GM23338 (cell line): ENCODE data around the gene ENPP1. TPM values are rescaled to one million over a fixed set of nuclear protein-coding genes. Genes with fewer than 3 reads are reported as not detected.

Experiments used
- ATAC-seq: fragments of 200-7000 bp; cut with Tn5 transposase; 3 replicates; pipeline ENCODE4 v1.9.1; 2020
- DNase-seq: peaks from one replicate; pipeline ENCODE4 v3.0.0-alpha.2; 2015; ENCODE audit warnings: low spot score
- H2AFZ ChIP-seq: fragments of 200-600 bp; sonication (generic); 2 replicates; pipeline ENCODE4 v1.8.0; 2016; ENCODE audit warnings: antibody characterized with exemption, mild to moderate bottlenecking, moderate library complexity
- H3F3A ChIP-seq: fragments of 200-600 bp; sonication (generic); replicated peaks from 2 replicates; pipeline ENCODE4 v1.8.0; 2017; ENCODE audit warnings: antibody characterized with exemption, mixed run types, low read depth
- H3K27ac ChIP-seq: fragments of 200-600 bp; sonication (generic); 2 replicates; pipeline ENCODE4 v1.6.1; 2016; ENCODE audit warnings: low read depth
- H3K27me3 ChIP-seq: fragments of 200-600 bp; sonication (generic); 2 replicates; pipeline ENCODE4 v1.8.0; 2016; ENCODE audit warnings: mild to moderate bottlenecking, mixed run types, moderate library complexity; ENCODE audit not compliant: insufficient read depth
- H3K36me3 ChIP-seq: fragments of 200-600 bp; sonication (generic); 2 replicates; pipeline ENCODE4 v1.8.0; 2016; ENCODE audit warnings: mild to moderate bottlenecking; ENCODE audit not compliant: insufficient read depth
- H3K4me1 ChIP-seq: fragments of 200-600 bp; sonication (generic); 2 replicates; pipeline ENCODE4 v1.8.0; 2016; ENCODE audit warnings: mild to moderate bottlenecking, moderate library complexity; ENCODE audit not compliant: insufficient read depth
- H3K4me2 ChIP-seq: fragments of 200-600 bp; sonication (generic); 2 replicates; pipeline ENCODE4 v1.7.1; 2017; ENCODE audit warnings: mixed run types
- H3K4me3 ChIP-seq: fragments of 200-600 bp; sonication (generic); 2 replicates; pipeline ENCODE4 v1.6.1; 2016; ENCODE audit warnings: mixed run types
- H3K79me2 ChIP-seq: fragments of 200-600 bp; sonication (generic); replicated peaks from 2 replicates; pipeline ENCODE4 v1.8.0; 2017; ENCODE audit warnings: mild to moderate bottlenecking; ENCODE audit not compliant: insufficient read depth
- H3K9me2 ChIP-seq: fragments of 200-600 bp; sonication (generic); 2 replicates; pipeline ENCODE4 v1.8.0; 2017; ENCODE audit not compliant: insufficient read depth
- H4K20me1 ChIP-seq: fragments of 200-600 bp; sonication (generic); replicated peaks from 2 replicates; pipeline ENCODE4 v1.8.0; 2017; ENCODE audit warnings: mild to moderate bottlenecking; ENCODE audit not compliant: insufficient read depth
- H3K27ac Mint-ChIP-seq: 2 replicates; pipeline ENCODE4 v1.8.0; 2020; ENCODE audit warnings: inconsistent platforms, mild to moderate bottlenecking, moderate library complexity, mixed read lengths
- H3K27me3 Mint-ChIP-seq: 3 replicates; pipeline ENCODE4 v1.8.0; 2022; ENCODE audit warnings: low read depth, mild to moderate bottlenecking, moderate library complexity, mixed read lengths, inconsistent platforms; ENCODE audit not compliant: insufficient read depth, poor library complexity
- H3K36me3 Mint-ChIP-seq: 3 replicates; pipeline ENCODE4 v1.8.0; 2021; ENCODE audit warnings: low read depth, mild to moderate bottlenecking, inconsistent platforms, moderate library complexity, mixed read lengths
- H3K4me1 Mint-ChIP-seq: 3 replicates; pipeline ENCODE4 v1.8.0; 2020; ENCODE audit warnings: mild to moderate bottlenecking, inconsistent platforms, mixed read lengths
- H3K4me3 Mint-ChIP-seq: 3 replicates; pipeline ENCODE4 v1.8.0; 2021; ENCODE audit warnings: moderate library complexity, mild to moderate bottlenecking, inconsistent platforms, mixed read lengths
- H3K9me3 Mint-ChIP-seq: 3 replicates; pipeline ENCODE4 v1.8.0; 2020; ENCODE audit warnings: moderate library complexity, mild to moderate bottlenecking, inconsistent platforms, mixed read lengths
- EZH2 ChIP-seq: fragments of 200-600 bp; sonication (generic); IDR thresholded peaks from one replicate; pipeline ENCODE4 v1.8.0; 2017; ENCODE audit warnings: antibody characterized with exemption, mild to moderate bottlenecking, low read depth; ENCODE audit not compliant: unreplicated experiment
- JUNB ChIP-seq: IDR thresholded peaks from one replicate; pipeline ENCODE4 v1.6.1; 2016; ENCODE audit warnings: antibody characterized with exemption; ENCODE audit not compliant: unreplicated experiment
- NANOG ChIP-seq: IDR thresholded peaks from 2 replicates; pipeline ENCODE4 v1.6.1; 2016; ENCODE audit warnings: antibody characterized with exemption, borderline replicate concordance
- POLR2AphosphoS5 ChIP-seq: IDR thresholded peaks from 2 replicates; pipeline ENCODE4 v1.6.1; 2016; ENCODE audit warnings: antibody characterized with exemption, low read depth
- STAT1 ChIP-seq: IDR thresholded peaks from one replicate; pipeline ENCODE4 v1.6.1; 2016; ENCODE audit warnings: antibody characterized with exemption; ENCODE audit not compliant: unreplicated experiment
- ZNF462 ChIP-seq: fragments of 250-450 bp; sonication (Bioruptor Pico); IDR thresholded peaks from 2 replicates; pipeline ENCODE4 v1.5.0; 2020; ENCODE audit warnings: mild to moderate bottlenecking, moderate library complexity
- polyA plus RNA-seq: library from polyadenylated mRNA; unstranded; fragments of >200 nt; fragmentation: Nextera tagmentation; extraction: Ambion mirVana; gene quantifications from 2 replicates; pipeline ENCODE4 v1.2.1, GENCODE V29; 2016
- total RNA-seq: library from RNA; depleted of rRNA; stranded (reverse); fragments of >200 nt; shearing (Covaris generic); gene quantifications from 2 replicates; pipeline ENCODE4 v1.2.3, GENCODE V29; 2014
- TF ChIP-seq, protein P1 (sequence below): IDR thresholded peaks from 2 replicates; pipeline ENCODE4 v1.6.1; 2016; ENCODE audit warnings: antibody characterized with exemption
- TF ChIP-seq, protein P2 (sequence below), 2 experiments: fragments of 200-600 bp in 1 of 2; sonication (generic) in 1 of 2; conservative IDR thresholded peaks; 2 replicates each; pipeline versions ENCODE4 v1.5.1 to v1.6.1; 2016 to 2017; ENCODE audit warnings: antibody characterized with exemption in 2 of 2, low read depth in 2 of 2, mild to moderate bottlenecking in 2 of 2, moderate library complexity in 1 of 2

ENPP1 gene
- total and polyA plus RNA-seq, 2 experiments from 2014 or later, result 17.3 to 46.9 TPM

DNA sequence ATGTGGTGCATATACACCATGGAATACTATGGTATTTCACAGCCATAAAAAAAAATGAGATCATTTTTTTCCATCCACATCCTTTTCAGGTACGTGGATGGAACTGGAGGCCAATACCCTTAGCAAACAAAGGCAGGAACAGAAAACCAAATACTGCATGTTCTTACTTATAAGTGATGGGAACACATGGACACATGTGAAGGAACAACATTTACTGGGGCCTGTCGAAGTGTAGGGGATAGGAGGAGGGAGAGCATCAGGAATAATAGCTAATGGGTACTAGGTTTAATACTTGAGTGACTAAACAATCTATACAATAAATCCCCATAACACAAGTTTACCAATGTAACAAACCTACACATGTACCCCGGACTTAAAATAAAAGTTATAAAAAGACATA, 112.8 kb downstream of the ENPP1 start:
- Histone ChIP-seq H3K79me2 (no peaks in the 10 kb centered on the region), H3K27ac (no peak overlapping the region), H3K4me2 (no peak overlapping the region), H3K27me3 (no peaks in the 10 kb centered on the region), H4K20me1 (peaks cover 11% of the 10 kb centered on the region), H3K36me3 (peaks cover 19% of the 10 kb centered on the region), H3K4me1 (no peaks in the 10 kb centered on the region), H2AFZ (no peak overlapping the region), H3F3A (peaks cover 39% of the 10 kb centered on the region), H3K4me3 (no peak overlapping the region), H3K9me2 (no peaks in the 10 kb centered on the region)
- ATAC-seq, result no peak
- peaks cover 43% of the 10 kb centered on the region for H3K36me3 Mint-ChIP-seq
- no peak overlapping the region for H3K4me3 Mint-ChIP-seq
- peaks cover 44% of the 10 kb centered on the region for H3K9me3 Mint-ChIP-seq
- H3K27me3 Mint-ChIP-seq, result peaks cover 8% of the 10 kb centered on the region
- no peak overlapping the region for H3K27ac Mint-ChIP-seq
- H3K4me1 Mint-ChIP-seq, result peaks cover 11% of the 10 kb centered on the region; the same call in 1 of the 3 replicates
- no peak for TF ChIP-seq NANOG
- TF ChIP-seq, protein P1, sequence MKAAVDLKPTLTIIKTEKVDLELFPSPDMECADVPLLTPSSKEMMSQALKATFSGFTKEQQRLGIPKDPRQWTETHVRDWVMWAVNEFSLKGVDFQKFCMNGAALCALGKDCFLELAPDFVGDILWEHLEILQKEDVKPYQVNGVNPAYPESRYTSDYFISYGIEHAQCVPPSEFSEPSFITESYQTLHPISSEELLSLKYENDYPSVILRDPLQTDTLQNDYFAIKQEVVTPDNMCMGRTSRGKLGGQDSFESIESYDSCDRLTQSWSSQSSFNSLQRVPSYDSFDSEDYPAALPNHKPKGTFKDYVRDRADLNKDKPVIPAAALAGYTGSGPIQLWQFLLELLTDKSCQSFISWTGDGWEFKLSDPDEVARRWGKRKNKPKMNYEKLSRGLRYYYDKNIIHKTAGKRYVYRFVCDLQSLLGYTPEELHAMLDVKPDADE, result no peak
- no peak for DNase-seq

GRCh38 chr6:131923356-131923755, 115.5 kb downstream of the ENPP1 start:
- Mint-ChIP-seq H3K4me3 (no peak overlapping the region), H3K9me3 (peaks cover 19% of the 10 kb centered on the region; the same call in 2 of the 3 replicates), H3K27me3 (no peaks in the 10 kb centered on the region), H3K36me3 (peaks cover 19% of the 10 kb centered on the region; the same call in 2 of the 3 replicates), H3K4me1 (no peaks in the 10 kb centered on the region), H3K27ac (no peak overlapping the region)
- Histone ChIP-seq H3F3A (peaks cover 15% of the 10 kb centered on the region), H4K20me1 (peaks cover 8% of the 10 kb centered on the region), H3K27ac (no peak overlapping the region), H3K36me3 (no peaks in the 10 kb centered on the region), H3K79me2 (no peaks in the 10 kb centered on the region; the same call in 1 of the 2 replicates), H2AFZ (no peak overlapping the region), H3K4me2 (no peak overlapping the region), H3K27me3 (no peaks in the 10 kb centered on the region), H3K4me3 (no peak overlapping the region), H3K9me2 (no peaks in the 10 kb centered on the region), H3K4me1 (no peaks in the 10 kb centered on the region)
- DNase-seq, result peak; percentile 88
- TF ChIP-seq, protein P2, sequence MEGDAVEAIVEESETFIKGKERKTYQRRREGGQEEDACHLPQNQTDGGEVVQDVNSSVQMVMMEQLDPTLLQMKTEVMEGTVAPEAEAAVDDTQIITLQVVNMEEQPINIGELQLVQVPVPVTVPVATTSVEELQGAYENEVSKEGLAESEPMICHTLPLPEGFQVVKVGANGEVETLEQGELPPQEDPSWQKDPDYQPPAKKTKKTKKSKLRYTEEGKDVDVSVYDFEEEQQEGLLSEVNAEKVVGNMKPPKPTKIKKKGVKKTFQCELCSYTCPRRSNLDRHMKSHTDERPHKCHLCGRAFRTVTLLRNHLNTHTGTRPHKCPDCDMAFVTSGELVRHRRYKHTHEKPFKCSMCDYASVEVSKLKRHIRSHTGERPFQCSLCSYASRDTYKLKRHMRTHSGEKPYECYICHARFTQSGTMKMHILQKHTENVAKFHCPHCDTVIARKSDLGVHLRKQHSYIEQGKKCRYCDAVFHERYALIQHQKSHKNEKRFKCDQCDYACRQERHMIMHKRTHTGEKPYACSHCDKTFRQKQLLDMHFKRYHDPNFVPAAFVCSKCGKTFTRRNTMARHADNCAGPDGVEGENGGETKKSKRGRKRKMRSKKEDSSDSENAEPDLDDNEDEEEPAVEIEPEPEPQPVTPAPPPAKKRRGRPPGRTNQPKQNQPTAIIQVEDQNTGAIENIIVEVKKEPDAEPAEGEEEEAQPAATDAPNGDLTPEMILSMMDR (conservative IDR thresholded peaks at IDR 0.05; ENCODE audit: low read depth in 2 of 2), result peak; percentile 98
- TF ChIP-seq EZH2 (no peak), JUNB (no peak), POLR2AphosphoS5 (0 out of 2 replicates have a peak, but pooled peaks have one; percentile 34), STAT1 (no peak), ZNF462 (CRISPR knock-in tag) (no peak)
- peak; percentile 77 for ATAC-seq
